ENCODE measurements around the gene KRTAP5-8.
"Not testable (repeated sequence)": the region's sequence is repeated elsewhere in the genome, so short reads cannot be mapped to it uniquely, and the experiment has no call there.

KRTAP5-8 gene

GRCh38 chr11:71507102-71507501 is 30.7 kb upstream of the KRTAP5-8 start:
- DNase-seq (ENCODE audit: low read depth): no peak

DNA sequence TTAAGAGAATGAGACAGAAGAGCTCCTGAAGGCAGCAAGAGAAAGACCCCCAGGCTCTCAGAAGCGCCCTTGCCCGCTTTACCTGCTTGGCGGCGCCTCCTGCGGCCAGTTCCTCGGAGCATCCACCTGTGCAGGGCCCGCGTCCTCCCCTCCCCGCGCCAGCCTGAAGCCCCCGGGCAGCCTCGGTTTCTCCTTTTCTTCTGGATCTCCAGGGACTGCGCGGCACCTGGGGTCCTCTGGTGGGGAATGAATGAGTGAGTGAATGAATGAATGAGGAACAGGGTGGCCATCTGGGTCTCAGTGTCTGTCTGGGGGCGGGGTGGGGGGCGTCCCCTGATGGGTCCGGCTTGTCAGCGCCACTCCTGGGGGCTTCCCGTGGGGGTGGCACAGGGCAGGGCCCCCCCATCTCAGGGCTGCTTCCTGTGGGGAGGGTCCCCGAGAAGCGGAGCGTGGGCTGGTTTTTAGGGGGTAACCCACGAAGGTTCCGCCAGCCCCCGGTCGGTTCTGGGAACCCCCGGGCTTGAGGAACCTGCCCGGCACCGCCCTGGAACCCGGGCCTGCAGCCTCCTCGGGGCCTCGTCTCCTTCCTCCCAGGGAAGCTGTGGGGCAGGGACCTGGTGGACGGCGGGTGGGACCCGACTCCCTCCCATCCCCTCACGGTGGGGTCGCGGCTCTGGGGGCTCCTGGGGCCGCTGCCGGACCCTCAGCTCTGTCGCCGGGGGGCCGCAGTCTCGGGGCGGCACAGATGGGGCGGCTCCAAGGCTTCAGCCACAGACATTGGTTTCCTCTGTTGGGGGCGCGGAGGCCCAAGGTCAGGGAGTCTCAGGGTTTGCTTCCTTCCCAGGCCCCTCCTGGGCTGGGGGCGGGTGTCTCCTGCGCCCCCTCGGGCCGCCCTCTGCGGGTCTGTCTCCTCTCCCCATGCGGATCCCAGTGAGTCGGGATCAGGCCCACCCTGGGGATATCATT is 19.0 kb upstream of the KRTAP5-8 start:
- DNase-seq (ENCODE audit: low read depth): no peak

GRCh38 chr11:71519546-71519945 is 18.3 kb upstream of the KRTAP5-8 start:
- DNase-seq (ENCODE audit: low read depth): no peak

DNA sequence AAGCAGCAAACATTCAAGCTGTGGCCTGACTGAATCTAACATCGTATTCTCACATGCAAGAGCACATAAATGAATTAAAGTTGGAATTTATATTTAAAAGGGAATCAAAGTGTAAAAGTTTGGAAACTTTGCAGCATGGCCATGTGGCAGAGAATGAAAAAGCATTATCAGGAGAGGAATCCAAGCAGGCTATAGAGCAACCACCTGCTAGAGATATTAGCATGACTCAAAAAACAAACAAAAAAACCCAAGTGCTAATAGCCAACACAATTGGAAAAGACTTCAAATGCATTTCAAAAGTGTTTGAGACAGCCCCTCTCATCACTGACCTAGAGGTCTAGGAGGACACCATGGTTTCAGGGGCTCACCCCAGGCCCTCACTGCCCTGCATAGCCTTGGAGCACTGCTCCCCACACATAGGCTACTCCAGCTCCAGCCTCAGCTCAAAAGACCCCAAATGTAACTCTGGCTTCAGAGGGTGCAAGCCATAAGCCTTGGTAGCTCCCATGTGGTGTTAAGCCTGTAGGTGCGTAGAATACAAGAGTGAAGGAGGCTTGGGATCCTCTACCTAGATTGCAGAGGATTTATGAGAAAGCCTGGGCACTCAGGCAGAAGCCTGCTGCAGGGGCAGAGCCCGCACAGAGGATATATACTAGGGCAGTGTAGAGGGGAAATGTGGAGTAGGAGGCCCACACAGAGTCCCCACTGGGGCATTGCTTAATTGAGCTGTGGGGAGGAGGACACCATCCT is 12.5 kb upstream of the KRTAP5-8 start:
- DNase-seq (ENCODE audit: low read depth): no peak

DNA sequence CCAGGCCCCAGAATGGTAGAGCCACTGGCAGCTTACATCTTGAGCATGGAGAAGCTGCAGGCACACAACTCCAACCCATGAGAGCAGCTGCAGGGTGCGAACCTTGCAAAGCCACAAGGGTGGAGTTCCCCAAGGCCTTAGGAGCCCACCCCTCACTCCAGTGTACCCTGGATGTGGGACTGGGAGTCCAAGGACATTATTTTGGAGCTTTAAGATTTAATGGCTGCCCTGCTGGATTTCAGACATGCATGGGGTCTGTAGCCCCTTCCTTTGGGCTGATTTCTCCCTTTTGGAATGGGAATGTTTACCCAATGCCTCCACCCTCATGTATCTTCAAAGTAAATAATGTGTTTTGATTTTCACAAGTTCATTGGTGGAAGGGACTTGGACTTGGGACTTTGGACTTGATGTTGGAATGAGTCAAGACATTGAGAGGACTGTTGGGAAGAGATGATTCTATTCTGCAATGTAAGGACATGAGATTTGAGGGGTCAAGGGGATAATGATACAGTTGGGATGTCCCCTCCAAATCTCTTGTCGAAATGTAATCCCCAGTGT is 11.8 kb upstream of the KRTAP5-8 start:
- DNase-seq (ENCODE audit: low read depth): no peak

DNA sequence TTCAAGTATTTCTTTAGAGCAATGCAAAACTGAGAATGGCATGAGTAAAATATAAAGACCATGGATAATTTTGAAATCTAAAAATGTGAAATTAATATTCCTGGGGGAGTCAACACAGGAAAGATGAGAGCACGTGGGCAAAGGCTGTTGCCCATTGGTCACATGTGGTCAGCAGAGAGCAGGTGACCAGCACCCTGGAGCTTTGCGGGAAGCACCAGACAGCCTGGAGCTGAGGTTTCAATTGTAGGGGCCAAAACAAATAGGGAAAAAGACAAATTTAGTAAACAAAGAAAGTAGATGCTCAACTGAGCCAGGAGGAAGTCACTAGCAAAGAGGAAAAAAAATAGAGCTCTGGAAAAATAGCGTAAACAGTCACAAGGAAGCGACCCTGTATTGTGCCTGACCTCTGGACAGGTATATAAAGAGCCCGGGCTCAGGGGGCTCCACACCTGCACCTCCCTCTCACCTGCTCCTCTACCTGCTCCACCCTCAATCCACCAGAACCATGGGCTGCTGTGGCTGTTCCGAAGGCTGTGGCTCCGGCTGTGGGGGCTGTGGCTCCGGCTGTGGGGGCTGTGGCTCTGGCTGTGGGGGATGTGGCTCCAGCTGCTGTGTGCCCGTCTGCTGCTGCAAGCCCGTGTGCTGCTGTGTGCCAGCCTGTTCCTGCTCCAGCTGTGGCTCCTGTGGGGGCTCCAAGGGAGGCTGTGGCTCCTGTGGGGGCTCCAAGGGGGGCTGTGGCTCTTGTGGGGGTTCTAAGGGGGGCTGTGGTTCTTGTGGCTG is 10.8 kb upstream of the KRTAP5-8 start, which contains the start of gene KRTAP5-7:
TSS of gene KRTAP5-7 (plus strand) at position 472 of the 780 bp plus-strand sequence. CDS start at position 506, 34 bp downstream.
- DNase-seq (ENCODE audit: low read depth): not testable (repeated sequence)

DNA sequence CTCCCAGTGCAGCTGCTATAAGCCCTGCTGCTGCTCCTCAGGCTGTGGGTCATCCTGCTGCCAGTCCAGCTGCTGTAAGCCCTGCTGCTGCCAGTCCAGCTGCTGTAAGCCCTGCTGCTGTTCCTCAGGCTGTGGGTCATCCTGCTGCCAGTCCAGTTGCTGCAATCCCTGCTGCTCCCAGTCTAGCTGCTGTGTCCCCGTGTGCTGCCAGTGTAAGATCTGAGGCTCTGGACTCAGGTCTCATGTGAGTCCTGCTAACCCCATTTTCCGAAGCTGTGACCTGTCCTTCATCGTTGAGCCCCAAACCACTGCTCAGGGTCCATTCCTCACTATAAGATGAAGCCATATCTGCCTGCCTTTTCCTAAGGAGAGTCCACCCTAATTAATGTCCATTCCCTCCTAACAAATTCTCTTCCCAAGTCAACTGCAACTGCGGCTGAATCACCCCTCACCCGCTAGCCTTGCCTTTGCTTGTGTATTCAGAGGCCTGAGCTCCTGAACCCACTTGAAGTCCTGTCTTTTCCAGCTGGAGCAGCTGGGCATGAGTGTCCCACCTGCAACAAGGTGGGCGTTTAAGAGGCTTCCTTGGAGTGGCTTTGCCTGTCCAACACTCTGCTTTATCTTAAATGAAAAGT is 10.1 kb upstream of the KRTAP5-8 start:
- DNase-seq (ENCODE audit: low read depth): no peak

- no peak for DNase-seq (ENCODE audit: low read depth)
Measured at GRCh38 chr11:71530602-71531001, 7.2 kb upstream of the KRTAP5-8 start.

DNA sequence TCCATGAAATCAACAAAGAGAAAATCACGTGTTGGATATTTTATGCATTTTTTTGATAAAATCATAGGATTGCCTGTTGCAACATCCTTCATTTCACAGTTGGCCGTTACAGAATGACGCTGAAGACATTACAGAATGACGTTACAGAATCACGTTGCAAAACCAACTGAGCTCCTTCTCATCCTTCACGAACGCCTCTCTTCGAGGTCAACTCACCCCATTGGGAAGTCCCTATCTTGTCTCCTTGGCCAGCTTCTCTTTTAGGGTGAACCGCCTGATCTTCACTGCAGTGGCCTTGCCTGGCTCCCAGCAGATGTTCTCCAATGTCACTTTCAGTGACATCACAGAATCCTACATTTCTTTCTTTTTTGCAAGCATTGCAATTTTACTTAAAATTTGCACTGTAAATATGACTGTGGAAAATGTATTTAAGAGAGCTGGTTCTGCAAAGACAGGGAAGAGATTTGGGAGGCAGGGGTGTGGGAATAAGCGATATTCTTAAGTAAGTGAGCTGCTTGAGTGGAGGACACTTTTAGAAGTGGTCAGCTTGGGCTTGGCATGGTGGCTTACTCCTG is 5.7 kb upstream of the KRTAP5-8 start:
- no peak for DNase-seq (ENCODE audit: low read depth)

DNA sequence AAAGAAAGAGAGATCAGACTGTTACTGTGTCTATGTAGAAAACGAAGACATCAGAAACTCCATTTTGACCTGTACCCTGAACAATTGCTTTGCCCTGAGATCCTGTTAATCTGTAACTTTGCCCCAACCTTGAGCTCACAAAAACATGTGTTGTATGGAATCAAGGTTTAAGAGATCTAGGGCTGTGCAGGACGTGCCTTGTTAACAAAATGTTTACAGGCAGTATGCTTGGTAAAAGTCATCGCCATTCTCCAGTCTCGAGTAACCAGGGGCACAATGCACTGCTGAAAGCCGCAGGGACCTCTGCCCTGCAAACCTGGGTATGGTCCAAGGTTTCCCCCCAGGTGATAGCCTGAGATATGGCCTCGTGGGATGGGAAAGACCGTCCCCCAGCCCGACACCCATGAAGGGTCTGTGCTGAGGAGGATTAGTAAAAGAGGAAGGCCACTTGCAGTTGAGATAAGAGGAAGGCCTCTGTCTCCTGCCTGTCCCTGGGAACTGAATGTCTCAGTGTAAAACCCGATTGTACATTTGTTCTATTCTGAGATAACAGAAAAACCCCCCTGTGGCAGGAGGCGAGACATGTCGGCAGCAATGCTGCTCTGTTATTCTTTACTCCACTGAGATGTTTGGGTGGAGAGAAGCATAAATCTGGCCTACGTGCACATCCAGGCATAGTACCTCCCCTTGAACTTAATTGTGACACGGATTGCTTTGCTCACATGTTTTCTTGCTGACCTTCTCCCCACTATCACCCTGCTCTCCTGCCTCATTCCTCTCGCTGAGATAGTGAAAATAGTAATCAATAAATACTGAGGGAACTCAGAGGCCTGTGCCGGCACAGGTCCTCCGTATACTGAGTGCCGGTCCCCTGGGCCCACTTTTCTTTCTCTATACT is 2.9 kb upstream of the KRTAP5-8 start:
- DNase-seq (ENCODE audit: low read depth): not testable (repeated sequence)

GRCh38 chr11:71535825-71536224 is 2.0 kb upstream of the KRTAP5-8 start:
- DNase-seq (ENCODE audit: low read depth): no peak

GRCh38 chr11:71537537-71537936 is 288 bp upstream of the KRTAP5-8 start:
- DNase-seq (ENCODE audit: low read depth): no peak

- DNase-seq (ENCODE audit: low read depth): no peak
Measured at GRCh38 chr11:71538666-71538990, 803 bp downstream of the KRTAP5-8 start.

DNA sequence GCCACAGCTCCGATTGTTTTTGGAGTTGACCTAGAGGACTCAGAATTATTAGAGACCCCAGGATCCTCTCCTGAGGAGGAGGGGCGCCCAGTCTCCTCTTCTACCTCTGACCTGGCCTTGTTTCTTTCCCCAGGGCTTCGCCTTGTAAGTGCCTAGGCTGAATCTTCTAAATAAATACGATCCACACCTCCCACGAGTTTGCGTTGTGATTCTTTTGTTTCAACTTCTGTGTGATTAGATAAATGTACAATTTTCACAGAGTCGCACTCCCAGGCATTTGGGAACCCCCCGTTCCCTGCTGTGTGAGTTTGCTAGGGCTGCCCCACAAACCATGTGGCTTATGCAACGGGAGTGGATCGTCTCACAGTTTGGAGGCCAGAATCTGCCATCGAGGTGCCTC is 1.2 kb downstream of the KRTAP5-8 start:
- no peak for DNase-seq (ENCODE audit: low read depth)

DNA sequence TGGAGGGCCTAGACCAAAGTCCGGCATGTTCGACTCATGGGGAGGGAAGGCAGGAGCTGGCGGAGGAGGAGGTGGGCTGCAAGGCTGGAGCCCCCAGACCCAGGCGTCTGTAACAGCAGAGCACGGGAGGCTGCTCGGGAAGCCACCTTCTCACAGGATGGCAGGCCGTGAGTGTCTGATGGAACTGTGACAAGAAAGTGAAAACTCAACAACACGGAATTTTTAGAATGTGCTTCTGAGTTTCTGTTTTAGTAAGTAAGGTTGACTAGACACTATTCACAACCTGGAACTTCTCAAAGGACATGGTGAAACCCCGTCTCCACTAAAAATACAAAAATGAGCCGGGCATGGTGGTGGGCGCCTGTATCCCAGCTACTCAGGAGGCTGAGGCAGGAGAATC is 2.1 kb downstream of the KRTAP5-8 start:
- not testable (repeated sequence) for DNase-seq (ENCODE audit: low read depth)

- not testable (repeated sequence) for DNase-seq (ENCODE audit: low read depth)
Measured at GRCh38 chr11:71540521-71541304, 2.9 kb downstream of the KRTAP5-8 start.

DNA sequence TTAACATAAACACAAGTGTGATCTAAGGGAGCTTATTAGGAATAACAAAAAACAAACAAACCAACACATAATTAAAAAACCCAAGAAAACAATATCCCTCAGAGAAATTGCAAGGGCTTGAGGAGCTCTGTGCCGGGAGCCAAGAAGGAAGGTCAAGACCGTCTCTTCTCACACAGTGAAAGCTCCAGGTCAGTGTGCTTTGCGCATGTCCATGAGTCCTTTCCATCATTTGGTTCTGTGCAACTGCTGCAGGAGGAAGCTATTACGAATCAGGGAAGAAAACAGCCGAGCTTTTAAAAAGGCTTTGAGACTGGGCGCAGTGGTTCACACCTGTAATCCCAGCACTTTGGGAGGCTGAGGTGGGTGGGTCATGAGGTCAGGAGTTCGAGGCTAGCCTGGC is 4.6 kb downstream of the KRTAP5-8 start:
- no peak for DNase-seq (ENCODE audit: low read depth)

DNA sequence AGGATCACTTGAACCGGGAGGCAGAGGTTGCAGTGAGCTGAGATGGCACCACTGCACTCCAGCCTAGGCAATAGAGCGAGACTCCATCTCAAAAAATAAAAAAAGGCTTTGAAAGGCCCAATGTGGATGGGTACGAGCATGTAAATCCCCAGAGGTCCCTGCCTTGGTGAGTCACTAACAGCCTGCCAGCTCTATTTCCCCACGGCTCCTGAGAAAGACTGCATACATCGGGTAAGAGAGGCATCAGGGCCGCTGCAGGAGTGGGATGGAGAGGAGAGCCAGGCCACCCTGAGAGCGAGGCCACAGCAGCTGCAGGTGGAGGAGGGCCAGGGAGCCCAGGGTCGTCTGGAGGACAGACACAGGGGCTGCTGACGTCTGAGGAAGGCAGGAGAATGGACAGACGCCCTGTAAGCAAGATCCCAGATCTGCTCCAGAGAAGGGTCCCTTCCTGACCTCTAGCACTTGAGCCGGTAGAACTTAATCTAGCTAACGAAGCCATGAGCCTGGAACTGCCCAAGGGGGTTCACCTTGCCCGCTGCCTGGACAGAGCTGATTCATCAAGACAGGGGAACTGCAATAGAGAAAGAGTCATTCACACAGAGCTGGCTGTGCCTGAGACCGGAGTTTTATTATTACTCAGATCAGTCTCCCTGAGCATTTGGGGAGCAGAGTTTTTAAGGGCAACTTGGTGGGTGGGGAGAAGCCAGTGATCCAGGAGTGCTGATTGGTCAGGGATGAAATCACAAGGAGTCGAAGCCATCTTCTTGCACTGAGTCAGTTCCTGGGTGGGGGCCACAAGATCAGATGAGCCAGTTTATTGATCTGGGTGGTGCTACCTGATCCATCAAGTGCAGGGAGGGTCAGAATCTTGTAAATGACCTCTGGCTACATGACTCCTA is 5.3 kb downstream of the KRTAP5-8 start:
- DNase-seq (ENCODE audit: low read depth): no peak
